ENCODE results near the gene HAO2. TPM values are rescaled to one million over a fixed set of nuclear protein-coding genes. Genes with fewer than 3 reads are reported as not detected.

HAO2 gene
- total and polyA plus RNA-seq, 2 experiments from 2014 or later = not detected

DNA sequence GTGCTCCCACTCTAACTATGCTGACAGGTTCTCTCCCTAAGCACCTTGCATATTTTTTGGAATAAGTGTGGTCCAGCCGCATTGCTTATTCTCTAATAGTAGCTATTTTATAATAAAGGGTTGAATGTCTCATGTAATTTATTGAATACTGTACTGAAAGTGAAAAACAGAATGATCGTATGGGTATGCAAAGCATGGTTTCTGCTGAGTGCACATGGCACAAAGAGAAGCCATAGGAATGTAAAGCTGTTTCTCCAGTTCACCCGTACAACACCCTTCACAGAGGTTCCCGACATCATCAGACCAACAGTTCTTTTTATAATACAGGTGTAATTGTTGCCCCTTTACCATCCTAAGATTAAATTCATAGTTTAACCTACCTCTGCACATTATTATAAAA, 8.9 kb upstream of the HAO2 start:
- H3K4me3 Mint-ChIP-seq = no peak overlapping the region
- peaks cover 3% of the 10 kb centered on the region; the same call in 1 of the 2 replicates for H3K4me1 ChIP-seq (ENCODE audit: insufficient read depth)
- no peak overlapping the region for H2AFZ ChIP-seq
- no peak overlapping the region for H3K4me3 ChIP-seq
- TF ChIP-seq ZNF114 (CRISPR knock-in tag; IDR thresholded peaks at IDR 0.05) (no peak), STAT1 (IDR thresholded peaks at IDR 0.05; ENCODE audit: unreplicated experiment) (no peak), ZNF331 (CRISPR knock-in tag; IDR thresholded peaks at IDR 0.05; ENCODE audit: low read depth) (no peak), EZH2phosphoT487 (IDR thresholded peaks at IDR 0.05; ENCODE audit: unreplicated experiment) (no peak), CREB1 (CRISPR knock-in tag; IDR thresholded peaks at IDR 0.05; ENCODE audit: low read depth) (no peak)
- TF ChIP-seq, protein P1, sequence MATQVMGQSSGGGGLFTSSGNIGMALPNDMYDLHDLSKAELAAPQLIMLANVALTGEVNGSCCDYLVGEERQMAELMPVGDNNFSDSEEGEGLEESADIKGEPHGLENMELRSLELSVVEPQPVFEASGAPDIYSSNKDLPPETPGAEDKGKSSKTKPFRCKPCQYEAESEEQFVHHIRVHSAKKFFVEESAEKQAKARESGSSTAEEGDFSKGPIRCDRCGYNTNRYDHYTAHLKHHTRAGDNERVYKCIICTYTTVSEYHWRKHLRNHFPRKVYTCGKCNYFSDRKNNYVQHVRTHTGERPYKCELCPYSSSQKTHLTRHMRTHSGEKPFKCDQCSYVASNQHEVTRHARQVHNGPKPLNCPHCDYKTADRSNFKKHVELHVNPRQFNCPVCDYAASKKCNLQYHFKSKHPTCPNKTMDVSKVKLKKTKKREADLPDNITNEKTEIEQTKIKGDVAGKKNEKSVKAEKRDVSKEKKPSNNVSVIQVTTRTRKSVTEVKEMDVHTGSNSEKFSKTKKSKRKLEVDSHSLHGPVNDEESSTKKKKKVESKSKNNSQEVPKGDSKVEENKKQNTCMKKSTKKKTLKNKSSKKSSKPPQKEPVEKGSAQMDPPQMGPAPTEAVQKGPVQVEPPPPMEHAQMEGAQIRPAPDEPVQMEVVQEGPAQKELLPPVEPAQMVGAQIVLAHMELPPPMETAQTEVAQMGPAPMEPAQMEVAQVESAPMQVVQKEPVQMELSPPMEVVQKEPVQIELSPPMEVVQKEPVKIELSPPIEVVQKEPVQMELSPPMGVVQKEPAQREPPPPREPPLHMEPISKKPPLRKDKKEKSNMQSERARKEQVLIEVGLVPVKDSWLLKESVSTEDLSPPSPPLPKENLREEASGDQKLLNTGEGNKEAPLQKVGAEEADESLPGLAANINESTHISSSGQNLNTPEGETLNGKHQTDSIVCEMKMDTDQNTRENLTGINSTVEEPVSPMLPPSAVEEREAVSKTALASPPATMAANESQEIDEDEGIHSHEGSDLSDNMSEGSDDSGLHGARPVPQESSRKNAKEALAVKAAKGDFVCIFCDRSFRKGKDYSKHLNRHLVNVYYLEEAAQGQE (IDR thresholded peaks at IDR 0.05; ENCODE audit: unreplicated experiment) = no peak
- TF ChIP-seq, protein P2, sequence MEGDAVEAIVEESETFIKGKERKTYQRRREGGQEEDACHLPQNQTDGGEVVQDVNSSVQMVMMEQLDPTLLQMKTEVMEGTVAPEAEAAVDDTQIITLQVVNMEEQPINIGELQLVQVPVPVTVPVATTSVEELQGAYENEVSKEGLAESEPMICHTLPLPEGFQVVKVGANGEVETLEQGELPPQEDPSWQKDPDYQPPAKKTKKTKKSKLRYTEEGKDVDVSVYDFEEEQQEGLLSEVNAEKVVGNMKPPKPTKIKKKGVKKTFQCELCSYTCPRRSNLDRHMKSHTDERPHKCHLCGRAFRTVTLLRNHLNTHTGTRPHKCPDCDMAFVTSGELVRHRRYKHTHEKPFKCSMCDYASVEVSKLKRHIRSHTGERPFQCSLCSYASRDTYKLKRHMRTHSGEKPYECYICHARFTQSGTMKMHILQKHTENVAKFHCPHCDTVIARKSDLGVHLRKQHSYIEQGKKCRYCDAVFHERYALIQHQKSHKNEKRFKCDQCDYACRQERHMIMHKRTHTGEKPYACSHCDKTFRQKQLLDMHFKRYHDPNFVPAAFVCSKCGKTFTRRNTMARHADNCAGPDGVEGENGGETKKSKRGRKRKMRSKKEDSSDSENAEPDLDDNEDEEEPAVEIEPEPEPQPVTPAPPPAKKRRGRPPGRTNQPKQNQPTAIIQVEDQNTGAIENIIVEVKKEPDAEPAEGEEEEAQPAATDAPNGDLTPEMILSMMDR (conservative IDR thresholded peaks at IDR 0.05; ENCODE audit: low read depth in 2 of 2) = no peak
- TF ChIP-seq, protein P3, sequence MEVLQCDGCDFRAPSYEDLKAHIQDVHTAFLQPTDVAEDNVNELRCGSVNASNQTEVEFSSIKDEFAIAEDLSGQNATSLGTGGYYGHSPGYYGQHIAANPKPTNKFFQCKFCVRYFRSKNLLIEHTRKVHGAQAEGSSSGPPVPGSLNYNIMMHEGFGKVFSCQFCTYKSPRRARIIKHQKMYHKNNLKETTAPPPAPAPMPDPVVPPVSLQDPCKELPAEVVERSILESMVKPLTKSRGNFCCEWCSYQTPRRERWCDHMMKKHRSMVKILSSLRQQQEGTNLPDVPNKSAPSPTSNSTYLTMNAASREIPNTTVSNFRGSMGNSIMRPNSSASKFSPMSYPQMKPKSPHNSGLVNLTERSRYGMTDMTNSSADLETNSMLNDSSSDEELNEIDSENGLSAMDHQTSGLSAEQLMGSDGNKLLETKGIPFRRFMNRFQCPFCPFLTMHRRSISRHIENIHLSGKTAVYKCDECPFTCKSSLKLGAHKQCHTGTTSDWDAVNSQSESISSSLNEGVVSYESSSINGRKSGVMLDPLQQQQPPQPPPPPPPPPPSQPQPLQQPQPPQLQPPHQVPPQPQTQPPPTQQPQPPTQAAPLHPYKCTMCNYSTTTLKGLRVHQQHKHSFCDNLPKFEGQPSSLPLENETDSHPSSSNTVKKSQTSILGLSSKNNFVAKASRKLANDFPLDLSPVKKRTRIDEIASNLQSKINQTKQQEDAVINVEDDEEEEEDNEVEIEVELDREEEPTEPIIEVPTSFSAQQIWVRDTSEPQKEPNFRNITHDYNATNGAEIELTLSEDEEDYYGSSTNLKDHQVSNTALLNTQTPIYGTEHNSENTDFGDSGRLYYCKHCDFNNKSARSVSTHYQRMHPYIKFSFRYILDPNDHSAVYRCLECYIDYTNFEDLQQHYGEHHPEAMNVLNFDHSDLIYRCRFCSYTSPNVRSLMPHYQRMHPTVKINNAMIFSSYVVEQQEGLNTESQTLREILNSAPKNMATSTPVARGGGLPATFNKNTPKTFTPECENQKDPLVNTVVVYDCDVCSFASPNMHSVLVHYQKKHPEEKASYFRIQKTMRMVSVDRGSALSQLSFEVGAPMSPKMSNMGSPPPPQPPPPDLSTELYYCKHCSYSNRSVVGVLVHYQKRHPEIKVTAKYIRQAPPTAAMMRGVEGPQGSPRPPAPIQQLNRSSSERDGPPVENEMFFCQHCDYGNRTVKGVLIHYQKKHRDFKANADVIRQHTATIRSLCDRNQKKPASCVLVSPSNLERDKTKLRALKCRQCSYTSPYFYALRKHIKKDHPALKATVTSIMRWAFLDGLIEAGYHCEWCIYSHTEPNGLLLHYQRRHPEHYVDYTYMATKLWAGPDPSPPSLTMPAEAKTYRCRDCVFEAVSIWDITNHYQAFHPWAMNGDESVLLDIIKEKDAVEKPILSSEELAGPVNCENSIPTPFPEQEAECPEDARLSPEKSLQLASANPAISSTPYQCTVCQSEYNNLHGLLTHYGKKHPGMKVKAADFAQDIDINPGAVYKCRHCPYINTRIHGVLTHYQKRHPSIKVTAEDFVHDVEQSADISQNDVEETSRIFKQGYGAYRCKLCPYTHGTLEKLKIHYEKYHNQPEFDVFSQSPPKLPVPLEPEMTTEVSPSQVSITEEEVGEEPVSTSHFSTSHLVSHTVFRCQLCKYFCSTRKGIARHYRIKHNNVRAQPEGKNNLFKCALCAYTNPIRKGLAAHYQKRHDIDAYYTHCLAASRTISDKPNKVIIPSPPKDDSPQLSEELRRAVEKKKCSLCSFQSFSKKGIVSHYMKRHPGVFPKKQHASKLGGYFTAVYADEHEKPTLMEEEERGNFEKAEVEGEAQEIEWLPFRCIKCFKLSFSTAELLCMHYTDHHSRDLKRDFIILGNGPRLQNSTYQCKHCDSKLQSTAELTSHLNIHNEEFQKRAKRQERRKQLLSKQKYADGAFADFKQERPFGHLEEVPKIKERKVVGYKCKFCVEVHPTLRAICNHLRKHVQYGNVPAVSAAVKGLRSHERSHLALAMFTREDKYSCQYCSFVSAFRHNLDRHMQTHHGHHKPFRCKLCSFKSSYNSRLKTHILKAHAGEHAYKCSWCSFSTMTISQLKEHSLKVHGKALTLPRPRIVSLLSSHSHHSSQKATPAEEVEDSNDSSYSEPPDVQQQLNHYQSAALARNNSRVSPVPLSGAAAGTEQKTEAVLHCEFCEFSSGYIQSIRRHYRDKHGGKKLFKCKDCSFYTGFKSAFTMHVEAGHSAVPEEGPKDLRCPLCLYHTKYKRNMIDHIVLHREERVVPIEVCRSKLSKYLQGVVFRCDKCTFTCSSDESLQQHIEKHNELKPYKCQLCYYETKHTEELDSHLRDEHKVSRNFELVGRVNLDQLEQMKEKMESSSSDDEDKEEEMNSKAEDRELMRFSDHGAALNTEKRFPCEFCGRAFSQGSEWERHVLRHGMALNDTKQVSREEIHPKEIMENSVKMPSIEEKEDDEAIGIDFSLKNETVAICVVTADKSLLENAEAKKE (CRISPR knock-in tag; IDR thresholded peaks at IDR 0.05) = no peak
- no peaks in the 10 kb centered on the region for H4K20me1 ChIP-seq (replicated peaks; ENCODE audit: insufficient read depth)
- peaks cover 15% of the 10 kb centered on the region for H3K9me3 Mint-ChIP-seq
- DNase-seq (ENCODE audit: low spot score) (no peak), ATAC-seq (no peak)
- H3K9me2 ChIP-seq (ENCODE audit: insufficient read depth) = peaks cover 13% of the 10 kb centered on the region; the same call in 1 of the 2 replicates
- H3F3A ChIP-seq (replicated peaks; ENCODE audit: low read depth) = no peaks in the 10 kb centered on the region
- H3K27me3 Mint-ChIP-seq (ENCODE audit: insufficient read depth, low read depth, poor library complexity) = peaks cover 3% of the 10 kb centered on the region
- H3K4me1 Mint-ChIP-seq = peaks cover 13% of the 10 kb centered on the region
- no peak overlapping the region for H3K27ac ChIP-seq (ENCODE audit: low read depth)
- H3K36me3 Mint-ChIP-seq (ENCODE audit: low read depth) = peaks cover 20% of the 10 kb centered on the region
- H3K4me2 ChIP-seq = no peak overlapping the region
- 0 out of 2 replicates have a peak, but pooled peaks cover 5% of the 10 kb centered on the region for H3K36me3 ChIP-seq (ENCODE audit: insufficient read depth)
- no peak overlapping the region for H3K27ac Mint-ChIP-seq
- no peaks in the 10 kb centered on the region for H3K27me3 ChIP-seq (ENCODE audit: insufficient read depth)
- H3K79me2 ChIP-seq (replicated peaks; ENCODE audit: insufficient read depth) = no peaks in the 10 kb centered on the region
